ENCODE measurements around the gene STXBP2.

Gene STXBP2

DNA sequence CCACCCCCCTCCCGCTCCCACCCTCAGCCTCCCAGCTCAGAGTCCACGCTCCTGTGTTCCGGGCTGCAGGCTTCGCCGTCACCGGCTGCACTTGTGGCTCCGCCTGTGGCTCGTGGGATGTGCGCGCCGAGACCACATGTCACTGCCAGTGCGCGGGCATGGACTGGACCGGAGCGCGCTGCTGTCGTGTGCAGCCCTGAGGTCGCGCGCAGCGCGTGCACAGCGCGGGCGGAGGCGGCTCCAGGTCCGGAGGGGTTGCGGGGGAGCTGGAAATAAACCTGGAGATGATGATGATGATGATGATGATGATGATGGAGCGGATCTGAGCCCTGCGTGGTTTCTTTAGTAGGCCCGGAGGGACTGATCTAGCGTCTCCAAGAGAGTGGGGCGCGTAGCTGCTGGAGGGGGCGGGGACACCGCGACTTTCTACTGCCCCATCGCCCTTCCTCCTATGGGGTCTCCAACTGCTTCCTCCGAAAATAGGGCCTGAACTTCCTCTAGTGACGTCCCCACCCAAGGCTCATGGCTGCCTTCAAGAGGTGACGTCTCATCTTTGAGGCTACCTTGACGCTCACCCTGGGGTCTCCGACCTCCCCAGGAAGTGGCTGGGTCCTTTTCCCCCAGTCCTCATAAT lies 33.4 kb downstream of the STXBP2 start:
- H3K4me3 ChIP-seq (ENCODE audit: low read depth, low read length): no peak overlapping the region
- TF ChIP-seq, protein P1, sequence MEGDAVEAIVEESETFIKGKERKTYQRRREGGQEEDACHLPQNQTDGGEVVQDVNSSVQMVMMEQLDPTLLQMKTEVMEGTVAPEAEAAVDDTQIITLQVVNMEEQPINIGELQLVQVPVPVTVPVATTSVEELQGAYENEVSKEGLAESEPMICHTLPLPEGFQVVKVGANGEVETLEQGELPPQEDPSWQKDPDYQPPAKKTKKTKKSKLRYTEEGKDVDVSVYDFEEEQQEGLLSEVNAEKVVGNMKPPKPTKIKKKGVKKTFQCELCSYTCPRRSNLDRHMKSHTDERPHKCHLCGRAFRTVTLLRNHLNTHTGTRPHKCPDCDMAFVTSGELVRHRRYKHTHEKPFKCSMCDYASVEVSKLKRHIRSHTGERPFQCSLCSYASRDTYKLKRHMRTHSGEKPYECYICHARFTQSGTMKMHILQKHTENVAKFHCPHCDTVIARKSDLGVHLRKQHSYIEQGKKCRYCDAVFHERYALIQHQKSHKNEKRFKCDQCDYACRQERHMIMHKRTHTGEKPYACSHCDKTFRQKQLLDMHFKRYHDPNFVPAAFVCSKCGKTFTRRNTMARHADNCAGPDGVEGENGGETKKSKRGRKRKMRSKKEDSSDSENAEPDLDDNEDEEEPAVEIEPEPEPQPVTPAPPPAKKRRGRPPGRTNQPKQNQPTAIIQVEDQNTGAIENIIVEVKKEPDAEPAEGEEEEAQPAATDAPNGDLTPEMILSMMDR (IDR thresholded peaks at IDR 0.05; ENCODE audit: low read depth, low read length): no peak

DNA sequence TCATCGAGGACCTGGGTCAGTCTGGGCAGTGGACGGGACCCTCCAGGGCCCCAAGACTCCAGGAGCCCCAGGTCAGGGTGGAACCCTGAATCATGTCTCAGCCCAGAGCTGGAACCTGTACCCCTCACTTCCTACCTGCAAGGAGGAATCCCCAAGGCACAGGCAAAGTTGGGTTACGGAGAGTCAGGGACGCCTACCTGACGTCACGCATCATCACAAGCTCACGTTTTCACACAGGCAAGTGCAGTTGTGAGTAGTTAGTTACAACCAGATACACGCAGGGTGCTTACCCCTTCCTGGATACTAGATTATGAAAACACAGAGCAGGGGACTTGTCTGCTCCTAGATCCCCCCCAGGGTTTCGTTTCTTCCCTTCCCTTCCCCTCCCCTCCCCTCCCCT lies 33.9 kb downstream of the STXBP2 start:
- H3K4me3 ChIP-seq (ENCODE audit: low read depth, low read length): no peak overlapping the region
- TF ChIP-seq, protein P1 (IDR thresholded peaks at IDR 0.05; ENCODE audit: low read depth, low read length): no peak

DNA sequence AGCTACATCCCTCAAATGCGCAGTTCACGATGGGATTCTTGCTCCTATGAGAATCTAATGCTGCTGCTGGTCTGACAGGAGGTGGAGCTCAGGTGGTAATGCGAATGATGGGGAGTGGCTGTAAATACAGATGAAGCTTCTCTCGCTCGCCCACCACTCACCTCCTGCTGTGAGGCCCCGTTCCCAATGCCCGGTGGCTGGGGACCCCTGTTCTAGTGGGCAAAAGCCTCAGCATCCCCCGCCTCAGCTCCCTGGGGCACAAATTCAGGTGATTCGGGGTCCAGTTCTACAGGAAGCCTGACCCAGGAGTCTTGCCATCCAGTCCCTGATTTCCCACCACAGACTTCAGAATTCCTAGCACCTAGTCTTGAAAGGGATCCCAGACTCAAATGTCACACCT lies 35.6 kb downstream of the STXBP2 start:
- TF ChIP-seq, protein P1 (IDR thresholded peaks at IDR 0.05; ENCODE audit: low read depth, low read length): no peak
- H3K4me3 ChIP-seq (ENCODE audit: low read depth, low read length): no peak overlapping the region

DNA sequence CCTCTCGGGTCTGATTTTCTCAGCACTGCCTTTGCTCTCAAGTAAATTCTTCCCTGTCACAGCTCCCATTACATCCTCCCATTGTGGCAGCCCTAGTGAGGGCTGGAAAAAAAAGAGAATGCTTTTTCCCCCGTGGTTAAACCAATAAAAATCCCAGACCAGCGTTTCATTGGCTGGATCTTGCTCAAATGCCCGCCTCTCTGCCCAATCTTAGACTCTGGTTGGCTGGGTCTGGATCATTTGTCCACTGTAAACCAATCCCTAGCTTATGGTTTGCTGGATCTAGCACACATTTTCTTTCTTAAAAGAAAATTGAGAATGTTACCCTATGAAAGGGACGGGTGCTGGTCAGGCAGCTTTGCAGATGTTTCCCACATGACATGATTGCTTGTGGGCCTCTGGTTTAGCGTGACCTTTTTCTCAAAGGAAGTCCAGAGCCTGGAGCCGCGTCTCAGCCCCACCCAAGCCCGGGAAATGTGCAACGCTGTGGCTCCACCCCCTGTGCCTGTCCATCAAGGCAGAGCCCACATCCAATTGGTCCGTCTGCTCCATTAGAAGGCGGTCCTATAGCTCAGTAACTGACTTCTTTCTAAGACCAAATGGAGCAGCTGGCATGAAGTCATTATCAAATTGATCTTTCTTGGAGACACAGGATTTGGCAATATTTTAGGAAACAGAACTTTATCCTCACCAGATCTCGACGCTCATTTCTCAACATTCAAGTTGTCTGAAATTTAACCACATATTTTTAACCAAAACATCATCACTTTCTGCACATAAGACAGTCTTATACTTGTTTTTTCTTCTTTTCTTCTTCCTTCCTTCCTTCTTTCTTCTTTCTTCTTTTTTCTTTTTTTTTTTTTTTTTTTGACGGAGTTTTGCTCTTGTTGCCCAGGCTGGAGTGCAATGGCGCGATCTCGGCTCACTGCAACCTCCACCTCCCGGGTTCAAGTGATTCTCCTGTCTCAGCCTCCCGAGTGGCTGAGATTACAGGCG lies 37.4 kb downstream of the STXBP2 start:
- no peak overlapping the region for H3K4me3 ChIP-seq (ENCODE audit: low read depth, low read length)
- TF ChIP-seq, protein P1 (IDR thresholded peaks at IDR 0.05; ENCODE audit: low read depth, low read length): no peak

DNA sequence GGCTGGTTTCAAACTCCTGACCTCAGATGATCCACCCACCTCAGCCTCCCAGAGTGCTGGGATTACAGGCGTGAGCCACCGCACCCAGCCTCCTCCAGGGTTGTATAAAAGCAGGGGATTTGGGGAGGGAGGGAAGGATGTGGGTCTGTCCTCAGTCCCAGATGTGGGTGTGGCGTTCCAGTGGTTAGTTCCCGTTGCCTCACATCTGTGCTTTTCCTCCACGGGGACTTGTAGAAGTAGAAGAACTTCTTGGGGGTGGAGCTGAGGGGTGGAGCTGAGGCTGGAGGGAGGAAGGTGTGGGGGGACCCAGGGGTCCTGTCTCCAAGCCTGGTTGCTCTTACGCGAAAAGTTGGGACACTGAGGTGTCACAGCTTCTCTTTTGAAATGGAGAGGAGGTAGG lies 39.5 kb downstream of the STXBP2 start:
- no peak overlapping the region for H3K4me3 ChIP-seq (ENCODE audit: low read depth, low read length)
- TF ChIP-seq, protein P1 (IDR thresholded peaks at IDR 0.05; ENCODE audit: low read depth, low read length): no peak

DNA sequence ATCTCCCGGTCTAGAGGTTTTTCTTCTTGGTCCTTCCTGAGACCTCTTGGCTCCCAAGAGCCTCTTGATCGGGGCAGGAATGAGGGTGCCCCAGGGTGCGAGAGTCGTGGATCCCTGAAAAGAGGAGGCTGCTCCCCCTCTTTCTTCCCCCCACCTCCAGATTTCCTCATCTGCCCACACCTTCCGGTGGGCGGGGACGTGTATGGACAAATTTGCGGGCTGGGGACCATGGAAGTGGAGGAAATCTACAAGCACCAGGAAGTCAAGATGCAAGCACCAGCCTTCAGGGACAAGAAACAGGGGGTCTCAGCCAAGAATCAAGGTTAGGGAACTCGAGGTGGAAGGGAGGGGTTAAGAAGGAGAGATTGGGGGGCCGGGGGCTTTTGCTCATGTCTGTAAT lies 39.9 kb downstream of the STXBP2 start, which contains the start of gene MCEMP1:
MCEMP1 (plus strand) TSS at position 237 of the 400 bp plus-strand sequence; CDS start at position 268, 31 bp downstream.
- H3K4me3 ChIP-seq (ENCODE audit: low read depth, low read length): no peak within 1 kb of the TSS
- TF ChIP-seq, protein P1 (IDR thresholded peaks at IDR 0.05; ENCODE audit: low read depth, low read length): no peak

All from WI38 (cell line).